ENCODE measurements around the gene LRRFIP1.

LRRFIP1 gene

DNA sequence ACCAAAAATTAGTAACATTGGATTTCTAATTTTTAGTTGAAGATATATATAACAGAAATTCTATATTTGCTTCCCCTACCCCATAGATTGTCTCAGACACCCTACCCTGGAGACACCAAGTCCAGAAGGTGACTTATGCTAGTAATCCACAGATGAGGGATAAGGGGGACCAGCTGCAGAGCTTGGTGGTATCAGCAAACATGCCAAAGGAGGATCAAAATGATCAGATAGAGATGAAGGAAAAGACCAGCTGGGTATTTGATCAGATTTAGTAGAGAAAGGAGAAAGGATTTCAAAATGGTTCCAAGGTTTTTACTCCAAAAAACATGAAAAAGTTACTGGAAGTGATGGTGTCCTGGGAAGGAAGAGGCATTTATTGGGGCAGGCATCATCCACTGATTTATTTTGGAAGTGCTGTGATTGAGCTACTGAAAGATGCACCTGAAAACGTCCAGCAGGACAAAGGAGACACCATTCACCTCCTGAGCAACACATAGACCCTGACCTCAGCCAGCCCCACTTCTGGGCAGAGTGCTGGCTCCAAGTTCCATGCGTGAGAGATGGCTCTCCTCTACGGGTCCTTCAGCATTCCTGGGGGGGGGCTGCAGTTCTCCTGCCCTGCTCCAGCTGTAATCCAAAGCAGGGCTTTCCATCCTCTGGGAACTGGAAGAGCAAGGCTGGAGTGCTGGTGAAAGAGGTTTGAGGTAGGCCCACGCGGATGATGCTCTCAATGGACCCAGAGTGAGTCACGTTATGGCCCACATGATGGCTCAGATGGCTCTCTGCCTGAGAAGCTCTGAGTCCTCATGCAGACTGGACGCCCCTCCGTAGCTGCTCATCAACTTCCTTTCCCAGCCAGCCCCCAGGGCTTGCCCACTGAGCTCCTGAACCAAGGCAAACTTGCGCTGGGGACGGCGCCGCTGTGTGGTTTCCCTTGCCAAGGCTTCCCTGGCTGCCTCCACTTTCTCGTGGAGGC lies 3.7 kb upstream of the LRRFIP1 start:
- no peak overlapping the region for H3K4me3 ChIP-seq (ENCODE audit: low read depth in 1 of 2, low read length in 2 of 2)

DNA sequence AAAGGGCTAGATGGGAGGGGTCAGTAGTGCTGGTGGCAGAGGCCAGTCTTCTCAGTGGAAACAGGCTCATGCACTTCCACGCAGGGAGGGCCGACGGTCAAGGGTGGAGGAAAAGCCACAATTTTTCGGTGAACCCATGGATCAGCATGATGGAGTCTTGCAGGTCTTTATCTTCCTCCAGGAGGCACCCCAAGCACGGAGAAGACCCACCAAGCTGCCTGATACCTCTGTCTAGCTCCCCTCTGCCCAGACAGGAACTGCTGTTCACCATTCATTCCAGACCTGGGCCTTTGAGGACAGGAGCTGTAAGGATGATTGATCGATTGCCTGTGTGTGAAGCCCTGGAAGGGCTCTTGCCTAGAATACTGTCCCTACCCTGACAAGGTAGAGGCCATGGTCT lies 2.8 kb upstream of the LRRFIP1 start:
- H3K4me1 ChIP-seq (ENCODE audit: insufficient read depth, low read length): no peaks in the 10 kb centered on the region
- H2AFZ ChIP-seq (ENCODE audit: low read depth, low read length): no peak overlapping the region
- no peak overlapping the region for H3K27ac ChIP-seq (ENCODE audit: low read length)
- ATAC-seq (ENCODE audit: insufficient read depth, low read depth) (no peak), DNase-seq (no peak)
- no peak overlapping the region for H3K9ac ChIP-seq (ENCODE audit: low read depth, low read length)
- no peaks in the 10 kb centered on the region for H3K36me3 ChIP-seq (ENCODE audit: insufficient read depth, low read length)
- H3K4me3 ChIP-seq (ENCODE audit: low read depth in 1 of 2, low read length in 2 of 2): no peak overlapping the region
- TF ChIP-seq, protein P1, sequence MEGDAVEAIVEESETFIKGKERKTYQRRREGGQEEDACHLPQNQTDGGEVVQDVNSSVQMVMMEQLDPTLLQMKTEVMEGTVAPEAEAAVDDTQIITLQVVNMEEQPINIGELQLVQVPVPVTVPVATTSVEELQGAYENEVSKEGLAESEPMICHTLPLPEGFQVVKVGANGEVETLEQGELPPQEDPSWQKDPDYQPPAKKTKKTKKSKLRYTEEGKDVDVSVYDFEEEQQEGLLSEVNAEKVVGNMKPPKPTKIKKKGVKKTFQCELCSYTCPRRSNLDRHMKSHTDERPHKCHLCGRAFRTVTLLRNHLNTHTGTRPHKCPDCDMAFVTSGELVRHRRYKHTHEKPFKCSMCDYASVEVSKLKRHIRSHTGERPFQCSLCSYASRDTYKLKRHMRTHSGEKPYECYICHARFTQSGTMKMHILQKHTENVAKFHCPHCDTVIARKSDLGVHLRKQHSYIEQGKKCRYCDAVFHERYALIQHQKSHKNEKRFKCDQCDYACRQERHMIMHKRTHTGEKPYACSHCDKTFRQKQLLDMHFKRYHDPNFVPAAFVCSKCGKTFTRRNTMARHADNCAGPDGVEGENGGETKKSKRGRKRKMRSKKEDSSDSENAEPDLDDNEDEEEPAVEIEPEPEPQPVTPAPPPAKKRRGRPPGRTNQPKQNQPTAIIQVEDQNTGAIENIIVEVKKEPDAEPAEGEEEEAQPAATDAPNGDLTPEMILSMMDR (IDR thresholded peaks at IDR 0.05; ENCODE audit: borderline replicate concordance, extremely low read depth, low read length, poor library complexity, severe bottlenecking): peak; percentile 20
- TF ChIP-seq EZH2 (IDR thresholded peaks at IDR 0.05; ENCODE audit: borderline replicate concordance, low read depth, low read length, severe bottlenecking): no peak
- no peaks in the 10 kb centered on the region for H3K9me3 ChIP-seq (ENCODE audit: insufficient read depth, low read length, severe bottlenecking)
- peaks cover 9% of the 10 kb centered on the region for H3K27me3 ChIP-seq (ENCODE audit: insufficient read depth, low read length, poor library complexity)
- no peak overlapping the region for H3K4me2 ChIP-seq (ENCODE audit: insufficient read depth, low read length)
- H3K79me2 ChIP-seq (ENCODE audit: insufficient read depth, low read length): no peaks in the 10 kb centered on the region
- no peaks in the 10 kb centered on the region for H4K20me1 ChIP-seq (ENCODE audit: insufficient read depth, low read length)

More for the DNA sequence above, 3.7 kb upstream of the LRRFIP1 start:
- Histone ChIP-seq H3K4me1 (ENCODE audit: insufficient read depth, low read length) (no peaks in the 10 kb centered on the region), H3K4me2 (ENCODE audit: insufficient read depth, low read length) (no peak overlapping the region), H3K9me3 (ENCODE audit: insufficient read depth, low read length, severe bottlenecking) (no peaks in the 10 kb centered on the region), H3K36me3 (ENCODE audit: insufficient read depth, low read length) (no peaks in the 10 kb centered on the region), H3K9ac (ENCODE audit: low read depth, low read length) (no peak overlapping the region), H3K79me2 (ENCODE audit: insufficient read depth, low read length) (no peaks in the 10 kb centered on the region), H4K20me1 (ENCODE audit: insufficient read depth, low read length) (no peaks in the 10 kb centered on the region), H3K27ac (ENCODE audit: low read length) (no peak overlapping the region), H2AFZ (ENCODE audit: low read depth, low read length) (no peak overlapping the region), H3K27me3 (ENCODE audit: insufficient read depth, low read length, poor library complexity) (peaks cover 9% of the 10 kb centered on the region)
- no peak for TF ChIP-seq EZH2 (IDR thresholded peaks at IDR 0.05; ENCODE audit: borderline replicate concordance, low read depth, low read length, severe bottlenecking)
- TF ChIP-seq, protein P1 (IDR thresholded peaks at IDR 0.05; ENCODE audit: borderline replicate concordance, extremely low read depth, low read length, poor library complexity, severe bottlenecking): no peak
- no peak for ATAC-seq (ENCODE audit: insufficient read depth, low read depth)
- no peak for DNase-seq

- no peaks in the 10 kb centered on the region for H4K20me1 ChIP-seq (ENCODE audit: insufficient read depth, low read length)
- TF ChIP-seq EZH2 (IDR thresholded peaks at IDR 0.05; ENCODE audit: borderline replicate concordance, low read depth, low read length, severe bottlenecking): no peak
- TF ChIP-seq, protein P1 (IDR thresholded peaks at IDR 0.05; ENCODE audit: borderline replicate concordance, extremely low read depth, low read length, poor library complexity, severe bottlenecking): no peak
- no peaks in the 10 kb centered on the region for H3K79me2 ChIP-seq (ENCODE audit: insufficient read depth, low read length)
- no peaks in the 10 kb centered on the region for H3K4me1 ChIP-seq (ENCODE audit: insufficient read depth, low read length)
- H3K9me3 ChIP-seq (ENCODE audit: insufficient read depth, low read length, severe bottlenecking): no peaks in the 10 kb centered on the region
- ATAC-seq (ENCODE audit: insufficient read depth, low read depth) (no peak), DNase-seq (no peak)
- no peak overlapping the region for H3K4me3 ChIP-seq (ENCODE audit: low read depth in 1 of 2, low read length in 2 of 2)
- H3K36me3 ChIP-seq (ENCODE audit: insufficient read depth, low read length): no peaks in the 10 kb centered on the region
- H3K27ac ChIP-seq (ENCODE audit: low read length): no peak overlapping the region
- no peak overlapping the region for H2AFZ ChIP-seq (ENCODE audit: low read depth, low read length)
- H3K9ac ChIP-seq (ENCODE audit: low read depth, low read length): no peak overlapping the region
- no peak overlapping the region for H3K4me2 ChIP-seq (ENCODE audit: insufficient read depth, low read length)
- H3K27me3 ChIP-seq (ENCODE audit: insufficient read depth, low read length, poor library complexity): peaks cover 9% of the 10 kb centered on the region
Observed at GRCh38 chr2:237625216-237625705, 2.1 kb upstream of the LRRFIP1 start.
